Keratinocyte (primary cell): ENCODE measurements around the gene TCN2. TPM values are rescaled to one million over a fixed set of nuclear protein-coding genes. Genes with fewer than 3 reads are reported as not detected.

Experiments used
- DNase-seq: peaks from one replicate; pipeline ENCODE4 v3.0.0-alpha.2; 2011; ENCODE audit warnings: low read depth, missing footprints, low spot score
- FAIRE-seq: peaks from 2 replicates; lab custom pipeline; 2011; peaks lifted over from hg19 to GRCh38; lab: Jason Lieb, UNC
- H2AFZ ChIP-seq: 2 replicates; pipeline ENCODE4 v1.6.0; 2012; ENCODE audit warnings: low read length, control low read depth, inconsistent platforms; ENCODE audit not compliant: control insufficient read depth
- H3K27ac ChIP-seq: 2 replicates; pipeline ENCODE4 v1.5.1; 2011; ENCODE audit warnings: low read length; ENCODE audit not compliant: control insufficient read depth, insufficient read depth
- H3K27me3 ChIP-seq: 3 replicates; pipeline ENCODE4 v1.6.0; 2011; ENCODE audit warnings: low read length; ENCODE audit not compliant: control insufficient read depth, insufficient read depth; ENCODE audit errors: extremely low read depth
- H3K36me3 ChIP-seq, 2 experiments: 2 replicates in 1 of 2; 3 replicates in 1 of 2; pipeline ENCODE4 v1.5.1; 2011; ENCODE audit warnings: low read length in 2 of 2, mild to moderate bottlenecking in 1 of 2; ENCODE audit not compliant: control insufficient read depth in 2 of 2, insufficient read depth in 2 of 2; ENCODE audit errors: extremely low read depth in 1 of 2
- H3K4me1 ChIP-seq: 3 replicates; pipeline ENCODE4 v1.5.1; 2011; ENCODE audit warnings: low read length; ENCODE audit not compliant: control insufficient read depth, insufficient read depth; ENCODE audit errors: extremely low read depth
- H3K4me2 ChIP-seq: 3 replicates; pipeline ENCODE4 v1.6.0; 2011; ENCODE audit warnings: low read depth, low read length; ENCODE audit not compliant: control insufficient read depth, insufficient read depth; ENCODE audit errors: extremely low read depth
- H3K4me3 ChIP-seq, 3 experiments: fragments of 200-600 bp in 1 of 3; sonication (generic) in 1 of 3; 2 replicates in 2 of 3; 3 replicates in 1 of 3; pipeline ENCODE4 v1.5.1; 2011 to 2016; ENCODE audit warnings: low read length in 3 of 3, mild to moderate bottlenecking in 3 of 3, control low read depth in 2 of 3, inconsistent platforms in 1 of 3, low read depth in 1 of 3, mixed read lengths in 1 of 3, mixed run types in 1 of 3, moderate library complexity in 1 of 3; ENCODE audit not compliant: control insufficient read depth in 2 of 3, insufficient read depth in 2 of 3; ENCODE audit errors: extremely low read depth in 1 of 3
- H3K79me2 ChIP-seq: 2 replicates; pipeline ENCODE4 v1.6.0; 2012; ENCODE audit warnings: low read length; ENCODE audit not compliant: control insufficient read depth, insufficient read depth
- H3K9ac ChIP-seq: 3 replicates; pipeline ENCODE4 v1.6.0; 2011; ENCODE audit warnings: low read length; ENCODE audit not compliant: control insufficient read depth, insufficient read depth; ENCODE audit errors: extremely low read depth
- H3K9me1 ChIP-seq: 3 replicates; pipeline ENCODE4 v1.6.0; 2011; ENCODE audit warnings: low read length; ENCODE audit not compliant: control insufficient read depth, insufficient read depth; ENCODE audit errors: extremely low read depth
- H3K9me3 ChIP-seq: 2 replicates; pipeline ENCODE4 v1.5.1; 2012; ENCODE audit warnings: low read depth, low read length; ENCODE audit not compliant: control insufficient read depth
- H4K20me1 ChIP-seq: 3 replicates; pipeline ENCODE4 v1.6.0; 2011; ENCODE audit warnings: low read length; ENCODE audit not compliant: control insufficient read depth, insufficient read depth; ENCODE audit errors: extremely low read depth
- CTCF ChIP-seq, 3 experiments: IDR thresholded peaks in 1 of 3; conservative IDR thresholded peaks in 1 of 3; optimal IDR thresholded peaks in 1 of 3; 2 replicates in 2 of 3; 3 replicates in 1 of 3; pipeline versions ENCODE3 to v1.5.1; 2011; ENCODE audit warnings: low read length in 3 of 3, mild to moderate bottlenecking in 3 of 3, moderate library complexity in 2 of 3, control low read depth in 1 of 3, inconsistent platforms in 1 of 3; ENCODE audit not compliant: insufficient read depth in 2 of 3; ENCODE audit errors: extremely low read depth in 1 of 3
- EZH2 ChIP-seq: IDR thresholded peaks from one replicate; pipeline ENCODE4 v1.6.1; 2012; ENCODE audit warnings: inconsistent platforms, mild to moderate bottlenecking, low read length, moderate library complexity
- dilution Hi-C: fragments of 300-500 bp; cut with MboI; formaldehyde crosslinking; loops from one replicate; pipeline ENCODE4 v1.7.0; 2020; ENCODE audit warnings: low sequenced_read_pairs; ENCODE audit not compliant: extremely low pct_ligation_motif_present
- polyA plus RNA-seq, 5 experiments: library from polyadenylated mRNA; depleted of rRNA in 3 of 5; stranded (reverse) in 3 of 5; stranded (forward) in 1 of 5; unstranded in 1 of 5; fragments of >200 nt; gene quantifications; 1 replicate in 1 of 5; 2 replicates in 3 of 5; 3 replicates in 1 of 5; pipeline versions ENCODE4 v1.2.1 to v1.2.3, GENCODE V29; 2011 to 2012; ENCODE audit warnings: missing spikeins in 2 of 5, low read depth in 1 of 5, low replicate concordance in 1 of 5

TCN2 gene
- polyA plus RNA-seq, 1 donor (not counting 4 experiments of a cell fraction or from before 2014, with no cell fraction given), result 0.88 TPM

DNA sequence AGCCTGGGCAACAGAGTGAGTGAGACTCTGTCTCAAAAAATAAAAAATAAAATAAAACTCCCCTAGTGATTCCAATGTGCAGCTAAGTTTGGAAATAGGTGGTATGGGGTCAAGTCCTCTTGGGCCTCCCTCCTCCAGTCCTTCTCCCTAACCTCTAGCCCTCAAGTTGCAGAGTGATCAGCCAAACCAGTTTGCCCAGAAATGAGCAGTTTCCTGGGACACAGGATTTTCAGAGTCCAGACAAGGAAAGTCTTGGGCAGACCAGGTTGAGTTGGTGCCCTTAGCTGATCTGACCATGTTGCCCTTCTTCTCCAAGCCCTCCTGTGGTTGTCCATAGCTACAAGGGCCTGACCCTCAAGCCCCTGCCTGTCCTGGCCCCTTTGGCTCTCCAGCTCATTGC lies 7.9 kb downstream of the TCN2 start:
- Histone ChIP-seq H3K27ac (no peak overlapping the region), H3K9me1 (no peaks in the 10 kb centered on the region), H2AFZ (no peak overlapping the region), H3K4me1 (no peaks in the 10 kb centered on the region), H3K27me3 (no peaks in the 10 kb centered on the region), H3K79me2 (no peaks in the 10 kb centered on the region), H3K4me2 (no peak overlapping the region), H3K9me3 (no peaks in the 10 kb centered on the region), H3K36me3 (no peaks in the 10 kb centered on the region), H4K20me1 (no peaks in the 10 kb centered on the region), H3K9ac (no peak overlapping the region), H3K4me3 (no peak overlapping the region)
- FAIRE-seq (no peak), DNase-seq (no peak)
- dilution Hi-C loops, result no loop called here
- TF ChIP-seq EZH2, result no peak
- TF ChIP-seq CTCF (optimal IDR thresholded peaks at IDR 0.05 in 1 of 3, IDR thresholded peaks at IDR 0.05 in 1 of 3, conservative IDR thresholded peaks at IDR 0.05 in 1 of 3; ENCODE audit: extremely low read depth in 1 of 3, insufficient read depth in 2 of 3, low read length in 3 of 3), result no peak

- H3K9ac ChIP-seq, result no peak overlapping the region
- H3K36me3 ChIP-seq, result no peaks in the 10 kb centered on the region
- FAIRE-seq, result no peak
Measured at GRCh38 chr22:30615543-30615954, 8.6 kb downstream of the TCN2 start.

More at GRCh38 chr22:30615543-30615954, 8.6 kb downstream of the TCN2 start:
- no peak overlapping the region for H3K4me2 ChIP-seq
- dilution Hi-C loops, result no loop called here
- H3K9me1 ChIP-seq, result no peaks in the 10 kb centered on the region
- no peak overlapping the region for H3K4me3 ChIP-seq
- H2AFZ ChIP-seq, result no peak overlapping the region
- H3K4me1 ChIP-seq, result no peaks in the 10 kb centered on the region
- no peaks in the 10 kb centered on the region for H4K20me1 ChIP-seq
- H3K79me2 ChIP-seq, result no peaks in the 10 kb centered on the region
- H3K9me3 ChIP-seq, result no peaks in the 10 kb centered on the region
- H3K27ac ChIP-seq, result no peak overlapping the region
- TF ChIP-seq EZH2 (no peak), CTCF (optimal IDR thresholded peaks at IDR 0.05 in 1 of 3, IDR thresholded peaks at IDR 0.05 in 1 of 3, conservative IDR thresholded peaks at IDR 0.05 in 1 of 3; ENCODE audit: extremely low read depth in 1 of 3, insufficient read depth in 2 of 3, low read length in 3 of 3) (no peak)
- no peak for DNase-seq
- H3K27me3 ChIP-seq, result no peaks in the 10 kb centered on the region
